Neural progenitor cell (in vitro differentiated cells): ENCODE data around the gene TIGIT. TPM values are rescaled to one million over a fixed set of nuclear protein-coding genes. Genes with fewer than 3 reads are reported as not detected.

Experiments
- DNase-seq: peaks from one replicate; pipeline ENCODE4 v3.0.0-alpha.2; 2016; ENCODE audit warnings: low spot score
- H2AFZ ChIP-seq: fragments of 200-600 bp; sonication (generic); replicated peaks from 2 replicates; pipeline ENCODE4 v1.6.1; 2016; ENCODE audit warnings: antibody characterized with exemption
- H3F3A ChIP-seq: fragments of 200-600 bp; sonication (generic); 2 replicates; pipeline ENCODE4 v1.6.1; 2016; ENCODE audit warnings: antibody characterized with exemption, low read depth
- H3K27ac ChIP-seq: fragments of 200-600 bp; sonication (generic); 2 replicates; pipeline ENCODE4 v1.5.1; 2016; ENCODE audit warnings: mild to moderate bottlenecking
- H3K27me3 ChIP-seq: fragments of 200-600 bp; sonication (generic); 2 replicates; pipeline ENCODE4 v1.6.1; 2016; ENCODE audit warnings: mild to moderate bottlenecking, moderate library complexity
- H3K36me3 ChIP-seq: fragments of 200-600 bp; sonication (generic); 2 replicates; pipeline ENCODE4 v1.5.1; 2016
- H3K4me1 ChIP-seq: fragments of 200-600 bp; sonication (generic); 2 replicates; pipeline ENCODE4 v1.6.1; 2016; ENCODE audit warnings: mixed run types
- H3K4me2 ChIP-seq: fragments of 200-600 bp; sonication (generic); 2 replicates; pipeline ENCODE4 v1.6.1; 2016
- H3K4me3 ChIP-seq: fragments of 200-600 bp; sonication (generic); 2 replicates; pipeline ENCODE4 v1.5.1; 2016
- H3K79me2 ChIP-seq: fragments of 200-600 bp; sonication (generic); 2 replicates; pipeline ENCODE4 v1.6.1; 2016; ENCODE audit warnings: low read depth
- H3K9ac ChIP-seq: fragments of 200-600 bp; sonication (generic); 2 replicates; pipeline ENCODE4 v1.6.1; 2016
- H3K9me3 ChIP-seq: fragments of 200-600 bp; sonication (generic); 2 replicates; pipeline ENCODE4 v1.5.1; 2016; ENCODE audit warnings: low read depth
- H4K20me1 ChIP-seq: fragments of 200-600 bp; sonication (generic); 2 replicates; pipeline ENCODE4 v1.6.1; 2016; ENCODE audit warnings: low read depth
- H3K27ac Mint-ChIP-seq: 3 replicates; pipeline ENCODE4 v1.8.0; 2021; ENCODE audit warnings: mixed read lengths
- H3K27me3 Mint-ChIP-seq: 2 replicates; pipeline ENCODE4 v1.8.0; 2022; ENCODE audit warnings: low read depth, mild to moderate bottlenecking, inconsistent platforms, moderate library complexity, mixed read lengths; ENCODE audit not compliant: insufficient read depth
- H3K36me3 Mint-ChIP-seq: 3 replicates; pipeline ENCODE4 v1.8.0; 2021; ENCODE audit warnings: mixed read lengths
- H3K4me1 Mint-ChIP-seq: 3 replicates; pipeline ENCODE4 v1.8.0; 2021; ENCODE audit warnings: mixed read lengths
- H3K4me3 Mint-ChIP-seq: 3 replicates; pipeline ENCODE4 v1.8.0; 2021; ENCODE audit warnings: mild to moderate bottlenecking, moderate library complexity, mixed read lengths
- H3K9me3 Mint-ChIP-seq: 3 replicates; pipeline ENCODE4 v1.8.0; 2020; ENCODE audit warnings: mixed read lengths
- CTCF ChIP-seq: fragments of 200-600 bp; sonication (generic); IDR thresholded peaks from 2 replicates; pipeline ENCODE4 v1.5.1; 2017; ENCODE audit warnings: antibody characterized with exemption, mild to moderate bottlenecking
- EZH2 ChIP-seq: fragments of 200-600 bp; sonication (generic); IDR thresholded peaks from 2 replicates; pipeline ENCODE4 v1.6.1; 2017; ENCODE audit warnings: antibody characterized with exemption, mild to moderate bottlenecking, moderate library complexity
- EZH2phosphoT487 ChIP-seq: fragments of 200-600 bp; sonication (generic); IDR thresholded peaks from 2 replicates; pipeline ENCODE4 v1.6.1; 2017; ENCODE audit warnings: antibody characterized with exemption
- total RNA-seq: library from RNA; depleted of rRNA; stranded (reverse); fragments of >200 nt; gene quantifications from 2 replicates; pipeline ENCODE4 v1.2.3, GENCODE V29; 2015; ENCODE audit warnings: low replicate concordance

The TIGIT gene
- total RNA-seq, 1 donor from 2014 or later, result not detected

- H3K9me3 ChIP-seq, result no peaks in the 10 kb centered on the region
- Mint-ChIP-seq H3K4me3 (no peak overlapping the region), H3K4me1 (peaks cover 1% of the 10 kb centered on the region), H3K27ac (no peak overlapping the region), H3K9me3 (no peaks in the 10 kb centered on the region), H3K27me3 (no peaks in the 10 kb centered on the region), H3K36me3 (no peaks in the 10 kb centered on the region)
- no peak overlapping the region for H3K4me2 ChIP-seq
- no peak overlapping the region for H2AFZ ChIP-seq
- no peaks in the 10 kb centered on the region for H3K79me2 ChIP-seq
- peaks cover 10% of the 10 kb centered on the region for H3K4me1 ChIP-seq
- no peak for TF ChIP-seq EZH2
- no peak for TF ChIP-seq EZH2phosphoT487
- no peak for TF ChIP-seq CTCF
- no peak overlapping the region for H3K4me3 ChIP-seq
- H3K9ac ChIP-seq, result no peak overlapping the region
- H3K36me3 ChIP-seq, result no peaks in the 10 kb centered on the region
- DNase-seq, result no peak
- no peaks in the 10 kb centered on the region for H3K27me3 ChIP-seq
- no peak overlapping the region for H3K27ac ChIP-seq
- no peaks in the 10 kb centered on the region for H3F3A ChIP-seq
- no peaks in the 10 kb centered on the region for H4K20me1 ChIP-seq
These were observed 19.6 kb downstream of the TIGIT start for GRCh38 chr3:114313426-114313825.

GRCh38 chr3:114314282-114314681 is 20.5 kb downstream of the TIGIT start:
- Histone ChIP-seq H3K4me2 (no peak overlapping the region), H3K27me3 (no peaks in the 10 kb centered on the region), H3K79me2 (no peaks in the 10 kb centered on the region), H3K4me3 (no peak overlapping the region), H3K36me3 (no peaks in the 10 kb centered on the region), H4K20me1 (no peaks in the 10 kb centered on the region), H3K4me1 (peaks cover 15% of the 10 kb centered on the region), H3K9ac (no peak overlapping the region), H2AFZ (no peak overlapping the region), H3K9me3 (no peaks in the 10 kb centered on the region), H3F3A (no peaks in the 10 kb centered on the region), H3K27ac (no peak overlapping the region)
- Mint-ChIP-seq H3K27me3 (no peaks in the 10 kb centered on the region), H3K36me3 (no peaks in the 10 kb centered on the region), H3K4me3 (no peak overlapping the region), H3K9me3 (no peaks in the 10 kb centered on the region), H3K27ac (no peak overlapping the region), H3K4me1 (peaks cover 8% of the 10 kb centered on the region)
- no peak for TF ChIP-seq CTCF
- no peak for TF ChIP-seq EZH2phosphoT487
- TF ChIP-seq EZH2, result no peak
- DNase-seq, result no peak

- no peaks in the 10 kb centered on the region for H3K9me3 Mint-ChIP-seq
These were observed 24.5 kb downstream of the TIGIT start for GRCh38 chr3:114318295-114318694.

More at GRCh38 chr3:114318295-114318694, 24.5 kb downstream of the TIGIT start:
- Histone ChIP-seq H3K4me1 (peaks cover 16% of the 10 kb centered on the region), H3K9me3 (no peaks in the 10 kb centered on the region), H3K27me3 (no peaks in the 10 kb centered on the region), H3K9ac (no peak overlapping the region), H3K79me2 (no peaks in the 10 kb centered on the region), H4K20me1 (no peaks in the 10 kb centered on the region), H3K36me3 (no peaks in the 10 kb centered on the region), H3K4me2 (no peak overlapping the region), H2AFZ (peak overlapping the region; percentile 23), H3K27ac (no peak overlapping the region), H3K4me3 (no peak overlapping the region), H3F3A (no peaks in the 10 kb centered on the region)
- peaks cover 10% of the 10 kb centered on the region for H3K4me1 Mint-ChIP-seq
- H3K4me3 Mint-ChIP-seq, result no peak overlapping the region
- DNase-seq, result no peak
- H3K36me3 Mint-ChIP-seq, result no peaks in the 10 kb centered on the region
- TF ChIP-seq EZH2phosphoT487 (no peak), CTCF (no peak), EZH2 (no peak)
- no peaks in the 10 kb centered on the region for H3K27me3 Mint-ChIP-seq
- no peak overlapping the region for H3K27ac Mint-ChIP-seq
